ENCODE measurements around the gene DHRS1. TPM values are rescaled to one million over a fixed set of nuclear protein-coding genes. Genes with fewer than 3 reads are reported as not detected.

DHRS1 gene
- total RNA-seq, 1 experiment from 2014 or later = 41.4 TPM

- Histone ChIP-seq H3K4me2 (peak overlapping the region; percentile 55), H3K36me3 (ENCODE audit: low read depth) (no peaks in the 10 kb centered on the region), H2AFZ (no peak overlapping the region), H3K4me1 (replicated peaks; ENCODE audit: insufficient read depth) (peaks cover 20% of the 10 kb centered on the region), H3K27me3 (ENCODE audit: insufficient read depth, low read depth) (no peaks in the 10 kb centered on the region), H3K9me3 (ENCODE audit: insufficient read depth, low read depth) (no peaks in the 10 kb centered on the region), H3K27ac (peak overlapping the region; percentile 75), H3K9me2 (ENCODE audit: insufficient read depth) (no peaks in the 10 kb centered on the region), H3F3A (ENCODE audit: insufficient read depth, low read depth) (peaks cover 19% of the 10 kb centered on the region), H3K4me3 (no peak overlapping the region), H3K79me2 (ENCODE audit: low read depth) (no peaks in the 10 kb centered on the region), H4K20me1 (ENCODE audit: insufficient read depth) (no peaks in the 10 kb centered on the region)
- DNase-seq = no peak
- BruUV-seq (replicated peaks) = no TSS peak
- ChIA-PET CTCF (interaction anchor here (0.8 to 1.0 kb wide), 2 partner anchors 10 to 31 kb away, joined by 3 to 4 read pairs; partner anchors contain the start of genes TGM1 and TINF2), POLR2A (ENCODE audit: unreplicated experiment) (no interaction called here)
- intact Hi-C loops (cut with micrococcal nuclease; ENCODE audit: unreplicated experiment) = no loop called here
- TF ChIP-seq EZH2 (IDR thresholded peaks at IDR 0.05; ENCODE audit: low read depth) = no peak
- TF ChIP-seq, protein P1, sequence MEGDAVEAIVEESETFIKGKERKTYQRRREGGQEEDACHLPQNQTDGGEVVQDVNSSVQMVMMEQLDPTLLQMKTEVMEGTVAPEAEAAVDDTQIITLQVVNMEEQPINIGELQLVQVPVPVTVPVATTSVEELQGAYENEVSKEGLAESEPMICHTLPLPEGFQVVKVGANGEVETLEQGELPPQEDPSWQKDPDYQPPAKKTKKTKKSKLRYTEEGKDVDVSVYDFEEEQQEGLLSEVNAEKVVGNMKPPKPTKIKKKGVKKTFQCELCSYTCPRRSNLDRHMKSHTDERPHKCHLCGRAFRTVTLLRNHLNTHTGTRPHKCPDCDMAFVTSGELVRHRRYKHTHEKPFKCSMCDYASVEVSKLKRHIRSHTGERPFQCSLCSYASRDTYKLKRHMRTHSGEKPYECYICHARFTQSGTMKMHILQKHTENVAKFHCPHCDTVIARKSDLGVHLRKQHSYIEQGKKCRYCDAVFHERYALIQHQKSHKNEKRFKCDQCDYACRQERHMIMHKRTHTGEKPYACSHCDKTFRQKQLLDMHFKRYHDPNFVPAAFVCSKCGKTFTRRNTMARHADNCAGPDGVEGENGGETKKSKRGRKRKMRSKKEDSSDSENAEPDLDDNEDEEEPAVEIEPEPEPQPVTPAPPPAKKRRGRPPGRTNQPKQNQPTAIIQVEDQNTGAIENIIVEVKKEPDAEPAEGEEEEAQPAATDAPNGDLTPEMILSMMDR (conservative IDR thresholded peaks at IDR 0.05) = no peak
Observed at GRCh38 chr14:24273422-24273998, 26.1 kb downstream of the DHRS1 start.

- no TSS peak for BruUV-seq (replicated peaks)
Observed at GRCh38 chr14:24272467-24272866, 27.1 kb downstream of the DHRS1 start.

DNA sequence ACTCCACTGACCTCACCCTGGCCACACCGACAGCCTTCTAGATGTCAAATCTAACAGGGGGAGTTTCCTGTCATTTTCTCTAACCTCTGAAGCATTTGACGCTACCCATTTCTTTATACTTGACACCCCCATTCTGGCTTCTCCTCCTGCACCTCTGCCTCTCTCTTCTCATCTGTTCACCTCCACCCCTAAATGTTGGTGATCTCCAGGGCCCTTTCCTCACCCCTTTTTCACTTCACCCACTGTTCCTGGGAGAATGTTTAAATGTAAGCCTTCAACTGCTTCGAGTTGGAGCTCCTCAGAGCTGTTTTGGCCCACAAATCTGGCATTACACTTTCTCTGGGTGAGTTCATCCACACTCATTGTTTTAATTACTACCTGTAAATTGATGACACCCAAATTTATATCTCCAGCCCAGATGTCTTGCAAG lies 27.7 kb downstream of the DHRS1 start:
- H3K4me2 ChIP-seq = peak overlapping the region; percentile 84
- H3F3A ChIP-seq (ENCODE audit: insufficient read depth, low read depth) = peaks cover 19% of the 10 kb centered on the region
- no peaks in the 10 kb centered on the region for H3K9me2 ChIP-seq (ENCODE audit: insufficient read depth)
- intact Hi-C loops (cut with micrococcal nuclease; ENCODE audit: unreplicated experiment) = no loop called here
- no peak overlapping the region for H3K27ac ChIP-seq
- peaks cover 20% of the 10 kb centered on the region for H3K4me1 ChIP-seq (replicated peaks; ENCODE audit: insufficient read depth)
- TF ChIP-seq EZH2 (IDR thresholded peaks at IDR 0.05; ENCODE audit: low read depth) = no peak
- TF ChIP-seq, protein P1 (conservative IDR thresholded peaks at IDR 0.05) = no peak
- no peaks in the 10 kb centered on the region for H4K20me1 ChIP-seq (ENCODE audit: insufficient read depth)
- no peaks in the 10 kb centered on the region for H3K79me2 ChIP-seq (ENCODE audit: low read depth)
- peak overlapping the region; percentile 91 for H3K4me3 ChIP-seq
- peak overlapping the region; percentile 91; the same call in 1 of the 2 replicates for H2AFZ ChIP-seq
- no peaks in the 10 kb centered on the region for H3K27me3 ChIP-seq (ENCODE audit: insufficient read depth, low read depth)
- no peak for DNase-seq
- BruUV-seq (replicated peaks) = TSS peak; percentile 46
- ChIA-PET POLR2A (ENCODE audit: unreplicated experiment) (interaction anchor here (0.8 kb wide), 1 partner anchor 59 kb away, joined by 4 read pairs; the partner anchor contains the start of gene CHMP4A), CTCF (no interaction called here)
- H3K36me3 ChIP-seq (ENCODE audit: low read depth) = no peaks in the 10 kb centered on the region
- H3K9me3 ChIP-seq (ENCODE audit: insufficient read depth, low read depth) = no peaks in the 10 kb centered on the region

More at GRCh38 chr14:24272467-24272866, 27.1 kb downstream of the DHRS1 start:
- TF ChIP-seq, protein P1 (conservative IDR thresholded peaks at IDR 0.05) = no peak
- no peak for TF ChIP-seq EZH2 (IDR thresholded peaks at IDR 0.05; ENCODE audit: low read depth)
- no peaks in the 10 kb centered on the region for H3K27me3 ChIP-seq (ENCODE audit: insufficient read depth, low read depth)
- DNase-seq = no peak
- peak overlapping the region; percentile 91; the same call in 1 of the 2 replicates for H3K4me3 ChIP-seq
- H3K27ac ChIP-seq = no peak overlapping the region
- CTCF ChIA-PET = no interaction called here
- no peaks in the 10 kb centered on the region for H3K79me2 ChIP-seq (ENCODE audit: low read depth)
- H3F3A ChIP-seq (ENCODE audit: insufficient read depth, low read depth) = peaks cover 19% of the 10 kb centered on the region
- intact Hi-C loops (cut with micrococcal nuclease; ENCODE audit: unreplicated experiment) = no loop called here
- 0 out of 2 replicates have a peak overlapping the region, but pooled peaks have one; percentile 84 for H3K4me2 ChIP-seq
- H3K4me1 ChIP-seq (replicated peaks; ENCODE audit: insufficient read depth) = peaks cover 20% of the 10 kb centered on the region
- POLR2A ChIA-PET (ENCODE audit: unreplicated experiment) = no interaction called here
- H3K9me2 ChIP-seq (ENCODE audit: insufficient read depth) = no peaks in the 10 kb centered on the region
- H3K36me3 ChIP-seq (ENCODE audit: low read depth) = no peaks in the 10 kb centered on the region
- no peaks in the 10 kb centered on the region for H3K9me3 ChIP-seq (ENCODE audit: insufficient read depth, low read depth)
- no peak overlapping the region for H2AFZ ChIP-seq
- H4K20me1 ChIP-seq (ENCODE audit: insufficient read depth) = no peaks in the 10 kb centered on the region

Measured in PC-9 (cell line).